Neuronal stem cell (in vitro differentiated cells): Measurements from ENCODE around the gene ACTN4.
"Not testable (repeated sequence)": the region's sequence is repeated elsewhere in the genome, so short reads cannot be mapped to it uniquely, and the experiment has no call there.

ENCODE experiments used
- DNase-seq: peaks from one replicate; pipeline ENCODE4 v3.0.0-alpha.2; 2013; ENCODE audit warnings: low spot score
- H2AFZ ChIP-seq: one replicate; pipeline ENCODE4 v1.6.1; 2013; ENCODE audit warnings: mild to moderate bottlenecking, low read length, inconsistent platforms
- H2AK5ac ChIP-seq: 2 replicates; pipeline ENCODE4 v1.6.1; 2013; ENCODE audit warnings: low read depth, mild to moderate bottlenecking, inconsistent platforms, low read length, moderate library complexity, mixed read lengths
- H2BK120ac ChIP-seq: 2 replicates; pipeline ENCODE4 v1.6.1; 2013; ENCODE audit warnings: low read depth, mild to moderate bottlenecking, inconsistent platforms, low read length, moderate library complexity, mixed read lengths
- H2BK12ac ChIP-seq: one replicate; pipeline ENCODE4 v1.6.1; 2013; ENCODE audit warnings: low read length, inconsistent platforms
- H2BK15ac ChIP-seq: 2 replicates; pipeline ENCODE4 v1.6.1; 2013; ENCODE audit warnings: mild to moderate bottlenecking, low read length, inconsistent platforms, mixed read lengths
- H2BK5ac ChIP-seq: one replicate; pipeline ENCODE4 v1.6.1; 2013; ENCODE audit warnings: inconsistent platforms, mild to moderate bottlenecking, low read length, moderate library complexity
- H3K14ac ChIP-seq: one replicate; pipeline ENCODE4 v1.6.1; 2013; ENCODE audit warnings: low read length, inconsistent platforms
- H3K18ac ChIP-seq: 2 replicates; pipeline ENCODE4 v1.6.1; 2013; ENCODE audit warnings: low read length, inconsistent platforms
- H3K23ac ChIP-seq: 2 replicates; pipeline ENCODE4 v1.6.1; 2013; ENCODE audit warnings: low read depth, mild to moderate bottlenecking, mixed read lengths, low read length, inconsistent platforms; ENCODE audit not compliant: poor library complexity
- H3K27ac ChIP-seq: replicated peaks from 3 replicates; pipeline ENCODE4 v1.5.1; 2013; ENCODE audit warnings: low read length, inconsistent platforms
- H3K27me3 ChIP-seq, 3 experiments: 2 replicates each; pipeline ENCODE4 v1.6.1; 2013; ENCODE audit warnings: low read length in 3 of 3, mild to moderate bottlenecking in 2 of 3, inconsistent platforms in 1 of 3, low read depth in 1 of 3, mixed read lengths in 1 of 3, moderate library complexity in 1 of 3; ENCODE audit not compliant: control insufficient read depth in 3 of 3, insufficient read depth in 3 of 3
- H3K36me3 ChIP-seq, 2 donors: replicated peaks in 1 of 2; 2 replicates each; pipeline ENCODE4 v1.6.1; 2013; ENCODE audit warnings: low read length in 2 of 2; ENCODE audit not compliant: control insufficient read depth in 2 of 2, insufficient read depth in 2 of 2
- H3K4ac ChIP-seq: 2 replicates; pipeline ENCODE4 v1.6.1; 2013; ENCODE audit warnings: inconsistent platforms, mild to moderate bottlenecking, low read length, moderate library complexity
- H3K4me1 ChIP-seq, 2 donors: 1 replicate in 1 of 2; 2 replicates in 1 of 2; pipeline ENCODE4 v1.6.1; 2013; ENCODE audit warnings: low read length in 2 of 2, low read depth in 1 of 2; ENCODE audit not compliant: control insufficient read depth in 2 of 2, insufficient read depth in 1 of 2
- H3K4me2 ChIP-seq: one replicate; pipeline ENCODE4 v1.6.1; 2013; ENCODE audit warnings: mild to moderate bottlenecking, low read length, inconsistent platforms; ENCODE audit not compliant: insufficient read depth, poor library complexity, severe bottlenecking
- H3K4me3 ChIP-seq, 2 donors: 2 replicates each; pipeline ENCODE4 v1.5.1; 2013; ENCODE audit warnings: low read length in 2 of 2, mild to moderate bottlenecking in 2 of 2, inconsistent platforms in 1 of 2, moderate library complexity in 1 of 2
- H3K79me1 ChIP-seq: one replicate; pipeline ENCODE4 v1.6.1; 2013; ENCODE audit warnings: low read depth, mild to moderate bottlenecking, inconsistent platforms, low read length, moderate library complexity
- H3K9ac ChIP-seq: one replicate; pipeline ENCODE4 v1.6.1; 2013; ENCODE audit warnings: mild to moderate bottlenecking, low read depth, low read length, inconsistent platforms; ENCODE audit not compliant: poor library complexity
- H3K9me3 ChIP-seq, 2 donors: replicated peaks in 1 of 2; 2 replicates each; pipeline versions ENCODE3 to v1.6.1; 2013; ENCODE audit warnings: low read length in 2 of 2, mild to moderate bottlenecking in 2 of 2, inconsistent platforms in 1 of 2, low read depth in 1 of 2, mixed read lengths in 1 of 2, moderate library complexity in 1 of 2; ENCODE audit not compliant: control insufficient read depth in 2 of 2, insufficient read depth in 1 of 2
- H4K8ac ChIP-seq: one replicate; pipeline ENCODE4 v1.6.1; 2013; ENCODE audit warnings: low read depth, mild to moderate bottlenecking, inconsistent platforms, low read length, moderate library complexity
- H4K91ac ChIP-seq: one replicate; pipeline ENCODE4 v1.6.1; 2013; ENCODE audit warnings: low read length, low read depth, mild to moderate bottlenecking, inconsistent platforms; ENCODE audit not compliant: poor library complexity
- WGBS, 2 donors: extraction: QIAGEN DNeasy Blood & Tissue Kit; methylation state at CpG; one replicate each; pipeline ENCODE4 v1.1.7; 2013; ENCODE audit warnings: missing lambda C conversion rate in 2 of 2, mixed read lengths in 1 of 2; ENCODE audit not compliant: insufficient read length in 2 of 2, insufficient replicate concordance in 1 of 2; ENCODE audit errors: extremely low coverage in 2 of 2; 5-methylcytosine and 5-hydroxymethylcytosine counted together

Gene ACTN4

GRCh38 chr19:38744298-38744681 is 96.8 kb downstream of the ACTN4 start, which contains the start of gene CAPN12:
CAPN12 (minus strand) TSS chr19:38744474; CDS start chr19:38744165, 309 bp downstream.
- Histone ChIP-seq H3K18ac (peak within 1 kb of the TSS; percentile 80), H3K4me3 (no peak within 1 kb of the TSS), H2BK120ac (no peak within 1 kb of the TSS), H3K9ac (no peak within 1 kb of the TSS), H3K27ac (no peak within 1 kb of the TSS), H2AK5ac (peak within 1 kb of the TSS; percentile 76), H2BK12ac (peak within 1 kb of the TSS; percentile 46), H3K79me1 (no peaks in the 10 kb centered on the region), H3K36me3 (no peaks in the 10 kb centered on the region), H3K14ac (no peak within 1 kb of the TSS), H4K8ac (no peak within 1 kb of the TSS), H3K9me3 (no peaks in the 10 kb centered on the region), H3K23ac (no peak within 1 kb of the TSS), H2BK15ac (peak within 1 kb of the TSS; percentile 79), H4K91ac (no peak within 1 kb of the TSS), H3K4me1 (peaks cover 0 to 3% of the 10 kb centered on the region in 2 donors), H3K27me3 (no peaks in the 10 kb centered on the region), H3K4ac (no peak within 1 kb of the TSS), H2AFZ (no peak within 1 kb of the TSS), H2BK5ac (no peak within 1 kb of the TSS), H3K4me2 (no peak within 1 kb of the TSS)
- WGBS, 2 donors, result no CpG with 5 or more reads among the region's 10 CpGs
- DNase-seq, result no peak

- Histone ChIP-seq H3K4ac (no peak overlapping the region), H2AFZ (no peak overlapping the region), H3K23ac (no peak overlapping the region), H3K14ac (no peak overlapping the region), H2AK5ac (no peak overlapping the region), H4K8ac (no peak overlapping the region), H2BK15ac (peak overlapping the region; percentile 79), H3K9ac (no peak overlapping the region), H3K27me3 (no peaks in the 10 kb centered on the region), H2BK12ac (no peak overlapping the region), H4K91ac (no peak overlapping the region), H3K79me1 (no peaks in the 10 kb centered on the region), H3K4me3 (no peak overlapping the region), H2BK120ac (no peak overlapping the region), H3K4me1 (peaks cover 0 to 3% of the 10 kb centered on the region in 2 donors), H3K9me3 (no peaks in the 10 kb centered on the region), H2BK5ac (no peak overlapping the region), H3K18ac (no peak overlapping the region), H3K4me2 (no peak overlapping the region), H3K27ac (no peak overlapping the region), H3K36me3 (no peaks in the 10 kb centered on the region)
- DNase-seq, result no peak
- WGBS, 2 donors, result no CpG with 5 or more reads among the region's 6 CpGs
Measured at GRCh38 chr19:38744874-38745273, 97.4 kb downstream of the ACTN4 start.

DNA sequence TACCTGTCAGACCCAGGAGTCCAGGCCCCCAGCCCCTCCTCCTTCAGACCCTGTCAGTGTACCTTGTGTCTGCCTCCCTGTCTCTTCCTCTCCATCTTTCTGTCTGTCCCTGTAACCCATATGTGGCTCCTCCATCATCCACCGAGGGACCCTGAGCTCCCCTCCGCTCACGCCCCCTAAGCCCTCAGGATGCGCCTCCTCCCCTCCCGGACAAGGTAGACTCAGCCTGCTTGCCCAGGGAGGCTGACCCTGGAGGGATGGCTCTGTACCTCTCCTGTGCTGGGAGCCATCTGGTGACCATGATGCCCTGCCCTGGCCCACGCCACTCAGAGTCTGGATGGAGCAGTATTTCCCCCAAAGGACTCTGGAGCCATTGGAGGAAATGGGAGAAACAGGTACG is 97.9 kb downstream of the ACTN4 start:
- H3K27ac ChIP-seq, result no peak overlapping the region
- H3K14ac ChIP-seq, result no peak overlapping the region
- H2AK5ac ChIP-seq, result no peak overlapping the region
- no peaks in the 10 kb centered on the region for H3K79me1 ChIP-seq
- no peak overlapping the region for H3K23ac ChIP-seq
- H2BK120ac ChIP-seq, result no peak overlapping the region
- peak overlapping the region; percentile 80 for H3K18ac ChIP-seq
- no peak overlapping the region for H4K91ac ChIP-seq
- peaks cover 0 to 3% of the 10 kb centered on the region in 2 donors for H3K4me1 ChIP-seq
- WGBS, 2 donors, result no CpG with 5 or more reads among the region's 7 CpGs
- no peak overlapping the region for H3K4me2 ChIP-seq
- no peaks in the 10 kb centered on the region for H3K9me3 ChIP-seq
- no peak overlapping the region for H2BK5ac ChIP-seq
- no peak overlapping the region for H4K8ac ChIP-seq
- H3K4me3 ChIP-seq, result no peak overlapping the region
- H3K36me3 ChIP-seq, result no peaks in the 10 kb centered on the region
- DNase-seq, result no peak
- no peak overlapping the region for H2AFZ ChIP-seq
- H3K9ac ChIP-seq, result no peak overlapping the region
- H2BK12ac ChIP-seq, result peak overlapping the region; percentile 46
- H2BK15ac ChIP-seq, result peak overlapping the region; percentile 79
- H3K4ac ChIP-seq, result no peak overlapping the region
- H3K27me3 ChIP-seq, result no peaks in the 10 kb centered on the region

DNA sequence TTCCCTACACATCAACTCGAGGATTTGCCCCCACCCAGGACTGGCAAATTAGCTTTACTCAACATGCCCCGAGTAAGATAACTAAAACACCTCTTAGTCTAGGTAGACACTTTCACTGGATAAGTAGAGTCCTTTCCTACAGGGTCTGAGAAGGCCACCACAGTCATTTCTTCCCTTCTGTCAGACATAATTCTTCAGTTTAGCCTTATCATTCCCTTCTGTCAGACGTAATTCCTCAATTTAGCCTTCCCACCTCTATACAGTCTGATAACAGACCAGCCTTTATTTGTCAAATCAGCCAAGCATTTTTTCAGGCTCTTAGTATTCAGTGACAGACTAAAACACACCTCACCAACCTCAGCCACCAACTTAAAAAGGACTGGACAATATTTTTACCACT is 106.3 kb downstream of the ACTN4 start:
- not testable (repeated sequence) for H3K27me3 ChIP-seq, H2BK120ac ChIP-seq, H3K27ac ChIP-seq, H3K79me1 ChIP-seq, H2BK12ac ChIP-seq, H2AK5ac ChIP-seq, H3K4me3 ChIP-seq, H3K4me1 ChIP-seq, H2BK15ac ChIP-seq, H2BK5ac ChIP-seq, H3K4me2 ChIP-seq, H3K9ac ChIP-seq, H3K23ac ChIP-seq, H3K18ac ChIP-seq, H2AFZ ChIP-seq, H3K36me3 ChIP-seq, DNase-seq, H4K8ac ChIP-seq, H3K14ac ChIP-seq, H4K91ac ChIP-seq, H3K9me3 ChIP-seq, H3K4ac ChIP-seq
- no CpG with 5 or more reads among the region's 3 CpGs for WGBS, 2 donors
